ENCODE data around the gene UBB.
A peak's percentile ranks its signal among the peaks of the same experiment; 100 is the strongest.

Gene UBB

GRCh38 chr17:16380640-16381495 is at the start of gene UBB:
UBB (plus strand) TSS chr17:16381091; CDS start chr17:16381908, 817 bp downstream.
- peak; percentile 94 for DNase-seq (ENCODE audit: low spot score)

- no peak for DNase-seq (ENCODE audit: low spot score)
Measured at GRCh38 chr17:16338391-16338790, 42.5 kb upstream of the UBB start.

GRCh38 chr17:16339402-16339801 is 41.5 kb upstream of the UBB start:
- no peak for DNase-seq (ENCODE audit: low spot score)

- no peak for DNase-seq (ENCODE audit: low spot score)
Measured at GRCh38 chr17:16339959-16340358, 40.9 kb upstream of the UBB start.

GRCh38 chr17:16342979-16343378 is 37.9 kb upstream of the UBB start:
- DNase-seq (ENCODE audit: low spot score), result peak; percentile 64

GRCh38 chr17:16343569-16343968 is 37.3 kb upstream of the UBB start:
- no peak for DNase-seq (ENCODE audit: low spot score)

- no peak for DNase-seq (ENCODE audit: low spot score)
Measured at GRCh38 chr17:16345565-16345964, 35.3 kb upstream of the UBB start.

- DNase-seq (ENCODE audit: low spot score), result no peak
Measured at GRCh38 chr17:16346721-16347271, 34.1 kb upstream of the UBB start.

- DNase-seq (ENCODE audit: low spot score), result no peak
Measured at GRCh38 chr17:16348586-16348985, 32.3 kb upstream of the UBB start.

- no peak for DNase-seq (ENCODE audit: low spot score)
Measured at GRCh38 chr17:16349431-16349830, 31.5 kb upstream of the UBB start.

GRCh38 chr17:16351831-16352230 is 29.1 kb upstream of the UBB start:
- DNase-seq (ENCODE audit: low spot score), result peak; percentile 21

GRCh38 chr17:16352303-16352666 is 28.6 kb upstream of the UBB start:
- peak; percentile 45 for DNase-seq (ENCODE audit: low spot score)

- DNase-seq (ENCODE audit: low spot score), result peak; percentile 43
Measured at GRCh38 chr17:16352667-16353316, 28.1 kb upstream of the UBB start.

- peak; percentile 87 for DNase-seq (ENCODE audit: low spot score)
Measured at GRCh38 chr17:16353317-16354174, 27.3 kb upstream of the UBB start, which contains the start of gene CENPV. CENPV (minus strand) TSS chr17:16353469; CDS start chr17:16353436, 33 bp downstream.

- DNase-seq (ENCODE audit: low spot score), result no peak
Measured at GRCh38 chr17:16354585-16354984, 26.3 kb upstream of the UBB start.

- DNase-seq (ENCODE audit: low spot score), result no peak
Measured at GRCh38 chr17:16358394-16358793, 22.5 kb upstream of the UBB start.

- DNase-seq (ENCODE audit: low spot score), result no peak
Measured at GRCh38 chr17:16361874-16362273, 19.0 kb upstream of the UBB start.

GRCh38 chr17:16363749-16364536 is 16.9 kb upstream of the UBB start:
- peak; percentile 75 for DNase-seq (ENCODE audit: low spot score)

- no peak for DNase-seq (ENCODE audit: low spot score)
Measured at GRCh38 chr17:16364625-16365024, 16.3 kb upstream of the UBB start.

- no peak for DNase-seq (ENCODE audit: low spot score)
Measured at GRCh38 chr17:16371742-16372141, 9.1 kb upstream of the UBB start.
